ENCODE data around the gene CPEB2.

GRCh38 chr4:15118292-15118691 lies 116.0 kb downstream of the CPEB2 start:
- TF ChIP-seq CTCF (IDR thresholded peaks at IDR 0.05), result no peak
- no peak for TF ChIP-seq POLR2A (IDR thresholded peaks at IDR 0.05)

Measured in thyroid gland (tissue), 4 donors.